ENCODE data around the gene COL6A2. TPM values are rescaled to one million over a fixed set of nuclear protein-coding genes. Genes with fewer than 3 reads are reported as not detected.

The COL6A2 gene
- total RNA-seq, 5 donors from 2014 or later (not counting 1 experiment from before 2014, with no cell fraction given): 33.8 to 85.2 (median 60.7) TPM

- POLR2A ChIA-PET: no interaction called here
- no peaks in the 10 kb centered on the region for H3K36me3 Mint-ChIP-seq
- CTCF ChIA-PET: no interaction called here
- WGBS (ENCODE audit: insufficient coverage): 78% methylated on average over 8 of the region's 16 CpGs
- H3K4me1 Mint-ChIP-seq: no peaks in the 10 kb centered on the region
- no peak overlapping the region for H3K27ac Mint-ChIP-seq
- H3K4me3 Mint-ChIP-seq: no peak overlapping the region
- peak in 2 of 35 experiments; percentile 0 to 2 for DNase-seq
- no peaks in the 10 kb centered on the region for H3K27me3 Mint-ChIP-seq
- peaks cover 2 to 5% of the 10 kb centered on the region in 2 donors for H3K36me3 ChIP-seq (ENCODE audit: control insufficient read depth in 2 of 2, extremely low read depth in 1 of 2, insufficient read depth in 1 of 2, low read length in 1 of 2)
- no peaks in the 10 kb centered on the region for H3K9me3 ChIP-seq
- no peak for ATAC-seq (replicated peaks in 1 of 4)
- H3K27me3 ChIP-seq (replicated peaks in 1 of 2; ENCODE audit: control insufficient read depth in 2 of 2, extremely low read depth in 1 of 2, insufficient read depth in 2 of 2, low read length in 1 of 2): peaks cover 0 to 3% of the 10 kb centered on the region in 2 experiments
- no peaks in the 10 kb centered on the region for H3K4me1 ChIP-seq (ENCODE audit: control insufficient read depth in 1 of 2, extremely low read depth in 1 of 2, insufficient read depth in 2 of 2, low read length in 2 of 2)
- no peak overlapping the region for H3K27ac ChIP-seq (ENCODE audit: low read length)
- no peak overlapping the region for H3K4me3 ChIP-seq (ENCODE audit: control insufficient read depth in 1 of 2, extremely low read depth in 1 of 2, low read length in 1 of 2)
- H3K9me3 Mint-ChIP-seq: no peaks in the 10 kb centered on the region
Measured at GRCh38 chr21:46124083-46124925, 26.4 kb downstream of the COL6A2 start.

- Histone ChIP-seq H3K36me3 (ENCODE audit: control insufficient read depth in 2 of 2, extremely low read depth in 1 of 2, insufficient read depth in 1 of 2, low read length in 1 of 2) (peaks cover 0 to 5% of the 10 kb centered on the region in 2 donors), H3K27me3 (replicated peaks in 1 of 2; ENCODE audit: control insufficient read depth in 2 of 2, extremely low read depth in 1 of 2, insufficient read depth in 2 of 2, low read length in 1 of 2) (no peaks in the 10 kb centered on the region), H3K9me3 (no peaks in the 10 kb centered on the region), H3K4me3 (ENCODE audit: control insufficient read depth in 1 of 2, extremely low read depth in 1 of 2, low read length in 1 of 2) (no peak overlapping the region), H3K4me1 (ENCODE audit: control insufficient read depth in 1 of 2, extremely low read depth in 1 of 2, insufficient read depth in 2 of 2, low read length in 2 of 2) (no peaks in the 10 kb centered on the region), H3K27ac (ENCODE audit: low read length) (no peak overlapping the region)
- 92% methylated on average over 48 of the region's 49 CpGs for WGBS (ENCODE audit: insufficient coverage)
- Mint-ChIP-seq H3K4me3 (no peak overlapping the region), H3K27ac (no peak overlapping the region), H3K36me3 (no peaks in the 10 kb centered on the region), H3K4me1 (no peaks in the 10 kb centered on the region), H3K27me3 (no peaks in the 10 kb centered on the region), H3K9me3 (no peaks in the 10 kb centered on the region)
- CTCF ChIA-PET: no interaction called here
- DNase-seq: peak in 2 of 35 experiments; percentile 1 to 2
- ATAC-seq (replicated peaks in 1 of 4): no peak
- POLR2A ChIA-PET: no interaction called here
Measured at GRCh38 chr21:46124926-46125845, 27.3 kb downstream of the COL6A2 start.

- no peak overlapping the region for H3K4me3 Mint-ChIP-seq
- no peak overlapping the region for H3K27ac Mint-ChIP-seq
- no peaks in the 10 kb centered on the region for H3K36me3 Mint-ChIP-seq
- no peak overlapping the region for H3K27ac ChIP-seq (ENCODE audit: low read length)
- no peaks in the 10 kb centered on the region for H3K4me1 ChIP-seq (ENCODE audit: control insufficient read depth in 1 of 2, extremely low read depth in 1 of 2, insufficient read depth in 2 of 2, low read length in 2 of 2)
- H3K4me3 ChIP-seq (ENCODE audit: control insufficient read depth in 1 of 2, extremely low read depth in 1 of 2, low read length in 1 of 2): no peak overlapping the region
- H3K36me3 ChIP-seq (ENCODE audit: control insufficient read depth in 2 of 2, extremely low read depth in 1 of 2, insufficient read depth in 1 of 2, low read length in 1 of 2): peaks cover 0 to 5% of the 10 kb centered on the region in 2 donors
- ChIA-PET POLR2A (no interaction called here), CTCF (no interaction called here)
- 87% methylated on average over 36 of the region's 47 CpGs for WGBS (ENCODE audit: insufficient coverage)
- ATAC-seq (replicated peaks in 1 of 4) (no peak), DNase-seq (peak in 2 of 35 experiments; percentile 1 to 2)
- no peaks in the 10 kb centered on the region for H3K27me3 ChIP-seq (replicated peaks in 1 of 2; ENCODE audit: control insufficient read depth in 2 of 2, extremely low read depth in 1 of 2, insufficient read depth in 2 of 2, low read length in 1 of 2)
- no peaks in the 10 kb centered on the region for H3K27me3 Mint-ChIP-seq
- H3K9me3 Mint-ChIP-seq: no peaks in the 10 kb centered on the region
- no peaks in the 10 kb centered on the region for H3K9me3 ChIP-seq
- H3K4me1 Mint-ChIP-seq: no peaks in the 10 kb centered on the region
Measured at GRCh38 chr21:46125846-46126301, 28.0 kb downstream of the COL6A2 start.

- ChIA-PET CTCF (no interaction called here), POLR2A (no interaction called here)
- Mint-ChIP-seq H3K4me3 (no peak overlapping the region), H3K36me3 (no peaks in the 10 kb centered on the region), H3K4me1 (no peaks in the 10 kb centered on the region), H3K27me3 (no peaks in the 10 kb centered on the region), H3K9me3 (no peaks in the 10 kb centered on the region), H3K27ac (no peak overlapping the region)
- peak in 2 of 35 experiments; percentile 1 for DNase-seq
- Histone ChIP-seq H3K27me3 (replicated peaks in 1 of 2; ENCODE audit: control insufficient read depth in 2 of 2, extremely low read depth in 1 of 2, insufficient read depth in 2 of 2, low read length in 1 of 2) (no peaks in the 10 kb centered on the region), H3K27ac (ENCODE audit: low read length) (no peak overlapping the region), H3K9me3 (no peaks in the 10 kb centered on the region), H3K4me3 (ENCODE audit: control insufficient read depth in 1 of 2, extremely low read depth in 1 of 2, low read length in 1 of 2) (no peak overlapping the region), H3K36me3 (ENCODE audit: control insufficient read depth in 2 of 2, extremely low read depth in 1 of 2, insufficient read depth in 1 of 2, low read length in 1 of 2) (peaks cover 0 to 5% of the 10 kb centered on the region in 2 donors), H3K4me1 (ENCODE audit: control insufficient read depth in 1 of 2, extremely low read depth in 1 of 2, insufficient read depth in 2 of 2, low read length in 2 of 2) (no peaks in the 10 kb centered on the region)
- WGBS (ENCODE audit: insufficient coverage): 90% methylated on average over 16 of the region's 32 CpGs
- peak in 1 of 4 experiments; percentile 7 for ATAC-seq (replicated peaks in 1 of 4)
Measured at GRCh38 chr21:46126309-46127238, 28.7 kb downstream of the COL6A2 start.

GRCh38 chr21:46127239-46128105 is 29.6 kb downstream of the COL6A2 start:
- no peaks in the 10 kb centered on the region for H3K36me3 ChIP-seq (ENCODE audit: control insufficient read depth in 2 of 2, extremely low read depth in 1 of 2, insufficient read depth in 1 of 2, low read length in 1 of 2)
- H3K27ac ChIP-seq (ENCODE audit: low read length): no peak overlapping the region
- H3K9me3 Mint-ChIP-seq: no peaks in the 10 kb centered on the region
- WGBS (ENCODE audit: insufficient coverage): 93% methylated on average over 29 of the region's 40 CpGs
- no peaks in the 10 kb centered on the region for H3K4me1 Mint-ChIP-seq
- H3K27ac Mint-ChIP-seq: no peak overlapping the region
- H3K27me3 ChIP-seq (replicated peaks in 1 of 2; ENCODE audit: control insufficient read depth in 2 of 2, extremely low read depth in 1 of 2, insufficient read depth in 2 of 2, low read length in 1 of 2): no peaks in the 10 kb centered on the region
- H3K4me1 ChIP-seq (ENCODE audit: control insufficient read depth in 1 of 2, extremely low read depth in 1 of 2, insufficient read depth in 2 of 2, low read length in 2 of 2): no peaks in the 10 kb centered on the region
- H3K9me3 ChIP-seq: no peaks in the 10 kb centered on the region
- no peak for ATAC-seq (replicated peaks in 1 of 4)
- no peaks in the 10 kb centered on the region for H3K27me3 Mint-ChIP-seq
- ChIA-PET CTCF (no interaction called here), POLR2A (no interaction called here)
- DNase-seq: peak in 1 of 35 experiments; percentile 2
- H3K4me3 Mint-ChIP-seq: no peak overlapping the region
- no peak overlapping the region for H3K4me3 ChIP-seq (ENCODE audit: control insufficient read depth in 1 of 2, extremely low read depth in 1 of 2, low read length in 1 of 2)
- H3K36me3 Mint-ChIP-seq: no peaks in the 10 kb centered on the region
